Large intestine (tissue), 3 donors: Measurements from ENCODE around the gene ZNF618. TPM values are rescaled to one million over a fixed set of nuclear protein-coding genes. Genes with fewer than 3 reads are reported as not detected.
"Not testable (repeated sequence)": the region's sequence is repeated elsewhere in the genome, so short reads cannot be mapped to it uniquely, and the experiment has no call there.

ENCODE experiments used
- DNase-seq, 2 donors: peaks; one replicate each; pipeline versions ENCODE4 v3.0.0 to v3.0.0-alpha.2; 2013
- H3K27ac ChIP-seq: one replicate; pipeline ENCODE4 v1.5.1; 2013; ENCODE audit warnings: low read length
- H3K27me3 ChIP-seq: 2 replicates; pipeline ENCODE4 v1.6.1; 2013; ENCODE audit warnings: low read length; ENCODE audit not compliant: control insufficient read depth, insufficient read depth
- H3K36me3 ChIP-seq: 2 replicates; pipeline ENCODE4 v1.6.1; 2013; ENCODE audit warnings: low read length; ENCODE audit not compliant: control insufficient read depth, insufficient read depth
- H3K4me1 ChIP-seq: one replicate; pipeline ENCODE4 v1.6.1; 2013; ENCODE audit warnings: low read length; ENCODE audit not compliant: control insufficient read depth, insufficient read depth
- H3K4me3 ChIP-seq: one replicate; pipeline ENCODE4 v1.5.1; 2013; ENCODE audit warnings: low read length
- H3K9me3 ChIP-seq: one replicate; pipeline ENCODE4 v1.6.1; 2013; ENCODE audit warnings: mild to moderate bottlenecking, low read depth, low read length, moderate library complexity; ENCODE audit not compliant: control insufficient read depth
- WGBS: methylation state at CpG from one replicate; pipeline ENCODE4 v1.1.5; 2013; ENCODE audit warnings: low lambda C conversion rate; ENCODE audit not compliant: insufficient coverage; 5-methylcytosine and 5-hydroxymethylcytosine counted together
- polyA plus RNA-seq: library from polyadenylated mRNA; unstranded; fragments of 120-200 nt; gene quantifications from one replicate; pipeline ENCODE4 v1.2.1, GENCODE V29; 2013

ZNF618 gene
- polyA plus RNA-seq, 1 donor: 8.1 TPM

DNA sequence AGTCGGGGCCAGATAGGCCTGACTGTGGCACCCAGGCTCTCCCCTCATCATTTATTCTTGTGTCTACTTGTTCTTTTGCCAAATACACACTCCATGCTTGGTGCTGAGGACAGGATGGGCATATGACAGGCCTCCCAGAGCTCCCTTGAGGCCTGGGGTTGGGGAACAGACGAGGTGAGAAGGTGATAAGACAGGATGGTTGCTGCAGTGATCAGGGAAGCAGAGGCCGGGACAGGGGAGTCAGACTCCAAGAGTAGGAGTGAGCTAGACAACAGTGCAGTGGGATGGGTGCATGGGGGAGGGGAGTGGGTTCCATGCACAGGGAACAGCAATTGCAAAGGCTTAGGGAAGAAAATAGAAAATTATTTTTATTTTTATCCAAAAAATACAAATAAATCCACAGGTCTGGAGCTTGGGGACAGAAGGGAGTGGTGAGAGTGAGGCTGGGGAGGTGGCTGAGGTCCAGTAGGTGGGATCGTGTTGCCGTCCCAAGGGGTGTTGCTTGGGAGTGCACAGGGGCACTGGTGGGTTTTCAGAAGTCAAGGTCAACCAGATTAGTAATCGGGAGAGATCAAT is 205.4 kb downstream of the ZNF618 start:
- Histone ChIP-seq H3K36me3 (no peaks in the 10 kb centered on the region), H3K27ac (peak overlapping the region; percentile 92), H3K4me1 (peaks cover 50% of the 10 kb centered on the region), H3K9me3 (peaks cover 2% of the 10 kb centered on the region), H3K27me3 (no peaks in the 10 kb centered on the region), H3K4me3 (no peak overlapping the region)
- DNase-seq: no peak
- no CpG with 5 or more reads among the region's 6 CpGs for WGBS

DNA sequence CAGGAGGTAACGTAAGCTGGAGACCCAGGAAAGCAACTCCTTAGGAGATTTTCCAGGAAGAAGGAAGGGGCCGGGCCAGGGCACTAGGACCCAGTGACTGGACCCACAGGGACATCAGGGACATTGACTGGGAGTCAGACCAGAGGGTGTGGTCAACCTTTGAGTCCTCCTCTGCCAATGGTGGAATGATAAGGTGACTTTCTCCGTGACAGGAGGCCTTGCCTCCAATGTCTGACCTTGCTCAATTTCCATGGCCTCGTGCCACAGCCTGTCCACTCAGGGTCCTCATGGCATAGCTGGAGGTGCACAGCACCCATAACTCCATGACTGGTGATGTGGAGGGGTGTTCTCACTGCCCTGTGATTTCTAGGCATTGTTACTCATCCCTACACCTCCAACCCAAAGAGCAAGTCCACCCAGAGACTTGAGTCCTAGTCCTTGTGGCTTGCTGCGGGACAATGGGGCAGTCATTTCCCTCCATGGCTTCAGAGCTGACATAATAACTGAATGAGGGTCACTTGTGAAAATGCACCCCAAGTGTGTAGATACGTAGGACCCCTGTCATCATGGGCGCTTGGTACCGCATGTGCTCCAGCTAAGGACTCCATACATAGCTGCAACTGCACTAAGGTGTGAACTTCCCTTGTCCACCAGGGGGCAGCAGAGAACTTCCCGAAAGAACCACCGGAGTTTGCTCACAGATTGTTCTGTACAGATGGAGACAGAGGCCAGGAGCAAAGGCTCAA is 206.1 kb downstream of the ZNF618 start:
- Histone ChIP-seq H3K4me3 (no peak overlapping the region), H3K27ac (peak overlapping the region; percentile 92), H3K9me3 (peaks cover 2% of the 10 kb centered on the region), H3K4me1 (peaks cover 50% of the 10 kb centered on the region), H3K27me3 (no peaks in the 10 kb centered on the region), H3K36me3 (no peaks in the 10 kb centered on the region)
- peak; percentile 90 to 94 for DNase-seq
- no CpG with 5 or more reads among the region's 10 CpGs for WGBS

- H3K27ac ChIP-seq: peak overlapping the region; percentile 92
- peaks cover 46% of the 10 kb centered on the region for H3K4me1 ChIP-seq
- not testable (repeated sequence) for H3K9me3 ChIP-seq, H3K27me3 ChIP-seq, H3K4me3 ChIP-seq, H3K36me3 ChIP-seq, DNase-seq
- no CpG with 5 or more reads among the region's 13 CpGs for WGBS
Observed at GRCh38 chr9:114082763-114083412, 206.8 kb downstream of the ZNF618 start.

DNA sequence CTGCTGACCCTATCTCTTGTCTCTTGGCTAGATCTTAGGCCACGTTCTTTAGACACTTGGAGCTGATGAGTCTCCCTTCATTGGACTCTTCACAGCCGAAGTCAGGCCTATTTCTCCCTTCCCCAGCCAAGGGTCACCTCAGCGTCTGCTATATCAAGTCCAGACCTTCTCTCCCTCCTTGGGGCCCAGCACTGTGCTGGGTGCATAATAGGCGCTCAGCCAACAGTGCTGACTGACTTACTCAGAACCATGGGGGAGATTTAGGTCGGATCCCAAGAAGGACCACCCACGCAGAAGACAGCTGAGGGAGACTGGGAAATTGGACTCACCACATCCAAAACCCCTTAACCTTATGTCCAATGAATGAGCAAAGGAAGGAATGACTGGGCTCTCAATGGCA is 207.6 kb downstream of the ZNF618 start:
- no peaks in the 10 kb centered on the region for H3K27me3 ChIP-seq
- WGBS: no CpG with 5 or more reads among the region's 6 CpGs
- H3K4me3 ChIP-seq: no peak overlapping the region
- H3K9me3 ChIP-seq: no peaks in the 10 kb centered on the region
- H3K36me3 ChIP-seq: no peaks in the 10 kb centered on the region
- H3K27ac ChIP-seq: no peak overlapping the region
- DNase-seq: no peak
- H3K4me1 ChIP-seq: peaks cover 39% of the 10 kb centered on the region

DNA sequence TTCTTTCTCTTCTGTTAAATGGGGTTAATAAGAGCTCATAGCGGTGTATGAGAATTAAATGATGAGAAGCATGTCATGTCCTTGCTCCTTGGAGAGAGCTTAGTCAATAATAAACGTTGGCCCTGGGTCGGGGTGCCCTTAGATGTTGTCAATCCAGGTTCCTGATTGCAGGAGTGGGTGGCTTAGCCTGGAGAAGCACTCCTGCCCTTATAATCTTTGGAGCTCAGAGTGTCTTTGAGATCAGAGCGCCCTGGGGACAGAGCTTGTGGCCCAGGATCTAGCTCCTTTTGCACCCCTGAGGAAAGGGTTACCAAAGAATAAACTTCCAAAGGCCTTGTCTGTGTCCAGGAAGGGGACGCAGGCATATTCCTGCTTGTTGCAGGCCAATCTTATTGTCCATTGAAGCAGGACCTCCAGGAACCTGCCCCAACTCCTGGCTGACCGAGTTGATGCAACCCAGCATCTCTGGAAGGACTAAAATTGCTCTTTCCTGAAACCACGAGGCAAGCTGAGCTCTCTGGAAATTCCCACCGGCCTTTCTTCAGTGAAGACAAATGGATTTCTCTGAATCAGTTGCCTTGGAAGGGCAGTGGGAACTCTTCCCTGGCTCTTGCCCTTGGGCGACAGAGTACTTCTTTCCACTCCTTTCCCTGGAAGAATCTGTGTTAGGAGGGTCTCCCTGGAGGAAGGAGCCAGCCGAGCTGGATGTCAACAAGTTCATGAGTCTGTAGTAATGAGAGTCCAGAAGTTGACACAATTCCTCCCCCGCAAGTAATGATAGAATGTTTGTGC is 208.4 kb downstream of the ZNF618 start:
- no peak overlapping the region for H3K4me3 ChIP-seq
- H3K4me1 ChIP-seq: peaks cover 35% of the 10 kb centered on the region
- H3K36me3 ChIP-seq: no peaks in the 10 kb centered on the region
- WGBS: no CpG with 5 or more reads among the region's 11 CpGs
- H3K9me3 ChIP-seq: no peaks in the 10 kb centered on the region
- DNase-seq: no peak
- H3K27me3 ChIP-seq: no peaks in the 10 kb centered on the region
- no peak overlapping the region for H3K27ac ChIP-seq

DNA sequence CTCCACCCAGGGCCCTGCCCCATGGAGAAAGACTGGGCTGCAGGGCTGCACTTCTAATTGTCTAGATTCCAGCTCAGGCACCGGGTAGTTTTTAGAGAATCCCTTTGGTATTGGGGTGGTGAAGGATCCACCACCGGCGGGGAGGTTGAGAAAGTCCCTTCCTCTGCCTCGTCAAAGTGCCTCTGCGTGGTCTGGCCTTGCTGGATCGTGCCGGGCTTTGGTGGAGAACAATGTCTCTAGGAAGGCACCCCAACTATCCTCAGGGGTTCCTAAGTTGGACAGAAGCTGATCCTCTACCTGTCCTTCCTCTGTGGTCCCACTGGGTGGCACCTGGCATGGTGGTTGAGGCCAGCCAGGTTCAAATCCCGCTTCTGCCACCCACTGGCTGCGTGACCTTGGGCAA is 209.3 kb downstream of the ZNF618 start:
- Histone ChIP-seq H3K27me3 (no peaks in the 10 kb centered on the region), H3K36me3 (peaks cover 3% of the 10 kb centered on the region), H3K27ac (no peak overlapping the region), H3K9me3 (no peaks in the 10 kb centered on the region), H3K4me1 (peaks cover 28% of the 10 kb centered on the region), H3K4me3 (no peak overlapping the region)
- WGBS: no CpG with 5 or more reads among the region's 9 CpGs
- DNase-seq: no peak

DNA sequence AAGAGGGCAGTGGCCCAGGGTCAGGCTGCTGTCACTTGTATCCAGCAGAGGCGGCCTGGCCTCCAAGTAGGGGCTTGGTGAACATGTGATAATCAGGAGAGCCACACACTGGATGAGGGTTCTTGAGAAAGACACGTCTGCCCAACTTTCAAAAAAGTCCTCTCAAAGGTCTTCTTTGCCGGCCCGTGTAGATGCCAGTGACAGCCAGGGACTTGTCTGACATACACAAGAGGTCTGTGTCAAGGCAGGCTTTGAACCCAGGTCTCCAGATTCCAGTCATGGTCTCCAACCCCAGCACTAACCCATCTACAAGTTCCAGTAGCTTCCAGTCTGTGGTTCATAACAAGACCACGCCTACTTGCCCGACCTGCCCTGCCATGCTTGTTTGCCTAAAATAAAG is 209.9 kb downstream of the ZNF618 start:
- 80% methylated on average over 2 of the region's 6 CpGs for WGBS
- no peaks in the 10 kb centered on the region for H3K9me3 ChIP-seq
- DNase-seq: no peak
- peaks cover 24% of the 10 kb centered on the region for H3K4me1 ChIP-seq
- H3K4me3 ChIP-seq: no peak overlapping the region
- H3K27me3 ChIP-seq: no peaks in the 10 kb centered on the region
- peaks cover 3% of the 10 kb centered on the region for H3K36me3 ChIP-seq
- H3K27ac ChIP-seq: no peak overlapping the region

DNA sequence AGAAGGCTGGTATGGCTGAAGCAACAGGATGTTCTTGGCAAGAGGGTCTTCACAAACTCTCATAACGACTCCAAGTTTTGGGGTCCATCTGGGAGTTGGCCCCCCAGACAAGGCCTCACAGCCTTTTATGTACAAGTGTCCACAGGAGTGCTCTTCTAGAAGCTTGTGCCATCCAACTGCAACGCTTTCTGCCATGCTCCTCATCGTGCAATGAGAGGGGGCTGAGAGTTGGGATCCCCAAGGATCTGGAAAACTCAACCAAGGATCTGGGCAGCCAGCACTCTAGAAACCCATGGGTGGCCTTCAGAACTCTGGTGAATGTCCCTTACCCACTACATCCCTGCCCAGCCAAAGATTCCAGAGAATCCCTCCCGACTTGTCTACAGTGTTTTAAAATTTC is 210.5 kb downstream of the ZNF618 start:
- peaks cover 6% of the 10 kb centered on the region for H3K36me3 ChIP-seq
- H3K9me3 ChIP-seq: no peaks in the 10 kb centered on the region
- DNase-seq: no peak
- no peak overlapping the region for H3K4me3 ChIP-seq
- no peaks in the 10 kb centered on the region for H3K27me3 ChIP-seq
- H3K4me1 ChIP-seq: peaks cover 18% of the 10 kb centered on the region
- no peak overlapping the region for H3K27ac ChIP-seq
- no CpG with 5 or more reads among the region's 4 CpGs for WGBS

GRCh38 chr9:114087721-114088120 is 211.6 kb downstream of the ZNF618 start:
- Histone ChIP-seq H3K4me3 (no peak overlapping the region), H3K36me3 (peaks cover 17% of the 10 kb centered on the region), H3K4me1 (peaks cover 8% of the 10 kb centered on the region), H3K27ac (no peak overlapping the region), H3K27me3 (no peaks in the 10 kb centered on the region), H3K9me3 (no peaks in the 10 kb centered on the region)
- WGBS: no CpG with 5 or more reads among the region's 7 CpGs
- no peak for DNase-seq

DNA sequence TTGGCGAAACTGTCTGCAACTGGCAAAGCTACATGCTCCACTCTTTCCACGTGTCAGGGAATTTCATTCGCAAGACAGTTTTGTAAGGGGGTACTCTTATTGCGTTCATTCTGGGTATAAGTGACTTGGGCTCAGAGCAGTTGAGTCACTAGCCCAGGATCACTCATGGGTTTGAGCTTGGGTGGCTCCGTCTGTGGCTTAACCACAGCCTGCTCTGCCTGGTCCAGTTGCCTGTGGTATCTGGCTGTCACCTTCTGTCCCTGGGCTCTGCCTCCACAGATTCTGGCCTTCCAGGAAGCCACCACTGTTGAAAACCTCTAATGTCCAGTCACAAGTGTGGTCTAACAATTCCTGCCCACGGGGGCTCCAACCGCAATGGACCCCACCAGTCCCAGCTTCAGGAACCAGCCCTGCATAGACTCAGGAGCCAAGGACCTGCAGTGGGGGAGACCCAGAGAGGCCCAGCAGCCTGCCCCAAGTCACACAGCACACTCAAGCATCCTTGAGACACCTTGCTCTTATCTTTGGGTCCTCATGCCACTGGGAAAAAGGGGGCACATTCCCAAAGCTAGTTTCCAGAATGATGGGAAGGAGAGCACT is 212.6 kb downstream of the ZNF618 start:
- H3K36me3 ChIP-seq: peaks cover 26% of the 10 kb centered on the region
- no peak for DNase-seq
- no peak overlapping the region for H3K27ac ChIP-seq
- H3K4me1 ChIP-seq: peaks cover under 1% of the 10 kb centered on the region
- H3K27me3 ChIP-seq: no peaks in the 10 kb centered on the region
- H3K9me3 ChIP-seq: no peaks in the 10 kb centered on the region
- WGBS: no CpG with 5 or more reads among the region's 7 CpGs
- H3K4me3 ChIP-seq: no peak overlapping the region
